Measurements from ENCODE around the gene ANLN.
"Not testable (repeated sequence)": the region's sequence is repeated elsewhere in the genome, so short reads cannot be mapped to it uniquely, and the experiment has no call there.

The ANLN gene

DNA sequence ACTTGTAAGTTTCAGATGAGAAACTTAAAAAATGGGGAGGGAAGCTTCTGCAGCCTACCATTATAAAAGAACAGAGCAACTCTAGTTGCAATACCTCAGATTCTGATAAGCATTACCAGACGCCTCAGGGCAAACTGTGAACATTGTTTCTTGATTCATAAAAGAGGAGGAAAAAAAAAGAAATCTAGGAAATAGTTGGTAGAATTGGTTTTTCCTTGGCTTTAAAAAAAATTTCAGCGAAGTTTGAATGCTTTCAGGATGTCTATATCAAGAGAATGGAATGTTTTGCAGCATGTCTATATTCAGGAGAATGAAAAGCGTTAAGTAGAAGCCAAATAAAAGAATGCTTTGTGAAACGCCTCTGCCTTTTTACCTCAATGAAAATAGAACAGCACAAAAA, 17.5 kb upstream of the ANLN start:
- no peak for DNase-seq
- in situ Hi-C loops (cut with HindIII; ENCODE audit: low pct_ligation_motif_present, low pct_unique_long_range_greater_than_20kb, low sequenced_read_pairs), result no loop called here

DNA sequence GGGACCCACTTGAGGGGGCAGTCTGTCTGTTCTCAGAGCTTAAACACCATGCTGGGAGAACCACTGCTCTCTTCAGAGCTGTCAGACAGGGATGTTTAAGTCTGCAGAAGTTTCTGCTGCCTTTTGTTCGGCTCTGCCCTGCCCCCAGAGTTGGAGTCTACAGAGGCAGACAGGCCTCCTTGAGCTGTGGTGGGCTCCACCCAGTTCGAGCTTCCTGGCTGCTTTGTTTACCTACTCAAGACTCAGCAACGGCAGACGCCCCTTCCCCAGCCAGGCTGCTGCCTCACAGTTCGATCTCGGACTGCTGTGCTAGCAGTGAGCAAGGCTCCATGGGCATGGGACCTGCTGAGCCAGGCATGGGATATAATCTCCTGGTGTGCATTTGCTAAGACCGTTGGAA, 11.1 kb upstream of the ANLN start:
- DNase-seq; in situ Hi-C loops (cut with HindIII; ENCODE audit: low pct_ligation_motif_present, low pct_unique_long_range_greater_than_20kb, low sequenced_read_pairs): not testable (repeated sequence)

DNA sequence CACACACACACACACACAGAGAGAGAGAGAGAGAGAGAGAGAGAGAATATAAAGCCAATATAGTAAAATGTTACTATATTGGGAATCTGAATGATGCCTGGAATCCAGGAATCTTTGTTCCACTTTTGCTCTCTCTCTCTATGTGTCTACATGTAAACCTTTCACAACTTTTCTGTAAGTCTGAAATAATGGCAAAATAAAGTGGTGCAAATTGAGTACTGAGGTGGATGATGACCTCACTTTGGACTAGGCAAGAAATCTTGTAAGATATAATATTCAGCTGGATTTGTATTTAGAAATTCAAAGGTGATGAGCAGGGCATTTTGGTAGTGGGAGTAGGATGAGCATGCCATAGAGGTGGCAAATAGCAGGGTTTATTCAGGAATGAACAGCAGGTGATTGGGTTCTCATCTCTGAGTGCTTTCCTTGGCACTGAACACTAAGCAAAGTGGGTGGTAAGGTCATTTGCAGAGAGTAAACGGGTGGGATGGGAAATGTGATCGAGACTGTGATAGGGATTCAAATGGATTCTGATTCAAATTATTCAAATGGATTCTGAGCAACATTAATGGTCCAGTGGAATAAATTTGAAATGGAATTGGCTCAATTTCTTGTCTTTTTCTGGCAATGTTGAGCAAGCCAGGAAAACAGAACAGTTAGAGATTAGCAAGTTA, 9.7 kb upstream of the ANLN start:
- in situ Hi-C loops (cut with HindIII; ENCODE audit: low pct_ligation_motif_present, low pct_unique_long_range_greater_than_20kb, low sequenced_read_pairs), result no loop called here

DNA sequence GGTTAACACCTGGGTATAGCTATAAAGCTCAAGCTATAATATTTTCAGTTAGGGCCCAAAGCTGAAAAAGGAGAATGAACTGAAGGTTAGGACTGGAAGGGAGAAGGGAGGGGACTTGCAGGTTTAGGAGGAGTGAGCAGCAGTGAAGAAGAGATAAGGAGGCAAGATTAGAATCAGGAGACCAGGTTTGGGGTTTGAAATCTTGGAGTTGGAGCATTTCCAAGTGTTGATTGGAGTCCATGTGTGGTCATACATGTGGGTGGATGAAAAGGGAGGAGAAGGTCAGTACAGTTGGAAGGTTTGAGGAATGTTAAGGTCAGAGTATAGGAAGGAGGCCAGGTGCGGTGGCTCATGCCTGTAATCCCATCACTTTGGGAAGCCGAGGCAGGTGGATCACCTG, 8.6 kb upstream of the ANLN start:
- in situ Hi-C loops (cut with HindIII; ENCODE audit: low pct_ligation_motif_present, low pct_unique_long_range_greater_than_20kb, low sequenced_read_pairs), result no loop called here

More for the DNA sequence above, 9.7 kb upstream of the ANLN start:
- no peak for DNase-seq

DNA sequence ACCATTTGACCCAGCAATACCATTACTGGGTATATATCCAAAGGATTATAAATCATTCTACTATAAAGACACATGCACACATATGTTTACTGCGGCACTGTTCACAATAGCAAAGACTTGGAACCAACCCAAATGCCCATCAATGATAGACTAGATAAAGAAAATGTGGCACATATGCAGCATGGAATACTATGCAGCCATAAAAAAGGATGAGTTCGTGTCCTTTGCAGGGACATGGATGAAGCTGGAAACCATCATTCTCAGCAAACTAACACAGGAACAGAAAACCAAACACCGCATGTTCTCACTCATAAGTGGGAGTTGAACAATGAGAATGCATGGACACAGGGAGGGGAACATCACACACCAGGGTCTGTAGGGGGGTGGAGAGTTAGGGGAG, 6.4 kb upstream of the ANLN start:
- DNase-seq; in situ Hi-C loops (cut with HindIII; ENCODE audit: low pct_ligation_motif_present, low pct_unique_long_range_greater_than_20kb, low sequenced_read_pairs): not testable (repeated sequence)

More for the DNA sequence above, 8.6 kb upstream of the ANLN start:
- DNase-seq, result no peak

DNA sequence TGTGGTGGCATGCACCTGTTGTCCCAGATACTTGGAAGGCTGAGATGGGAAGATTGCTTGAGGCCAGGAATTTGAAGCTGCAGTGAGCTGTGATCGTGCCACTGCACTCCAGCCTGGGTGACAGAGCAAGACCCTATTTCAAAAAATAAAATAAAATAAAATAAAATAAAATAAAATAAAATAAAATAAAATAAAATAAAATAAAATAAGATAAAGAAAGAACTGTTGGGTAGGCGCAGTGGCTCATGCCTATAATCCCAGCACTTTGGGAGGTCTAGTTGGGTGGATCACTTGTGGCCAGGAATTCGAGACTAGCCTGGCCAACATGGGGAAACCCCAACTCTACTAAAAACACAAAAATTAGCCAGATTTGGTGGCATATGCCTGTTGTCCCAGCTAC, 4.0 kb upstream of the ANLN start:
- in situ Hi-C loops (cut with HindIII; ENCODE audit: low pct_ligation_motif_present, low pct_unique_long_range_greater_than_20kb, low sequenced_read_pairs), result not testable (repeated sequence)

DNA sequence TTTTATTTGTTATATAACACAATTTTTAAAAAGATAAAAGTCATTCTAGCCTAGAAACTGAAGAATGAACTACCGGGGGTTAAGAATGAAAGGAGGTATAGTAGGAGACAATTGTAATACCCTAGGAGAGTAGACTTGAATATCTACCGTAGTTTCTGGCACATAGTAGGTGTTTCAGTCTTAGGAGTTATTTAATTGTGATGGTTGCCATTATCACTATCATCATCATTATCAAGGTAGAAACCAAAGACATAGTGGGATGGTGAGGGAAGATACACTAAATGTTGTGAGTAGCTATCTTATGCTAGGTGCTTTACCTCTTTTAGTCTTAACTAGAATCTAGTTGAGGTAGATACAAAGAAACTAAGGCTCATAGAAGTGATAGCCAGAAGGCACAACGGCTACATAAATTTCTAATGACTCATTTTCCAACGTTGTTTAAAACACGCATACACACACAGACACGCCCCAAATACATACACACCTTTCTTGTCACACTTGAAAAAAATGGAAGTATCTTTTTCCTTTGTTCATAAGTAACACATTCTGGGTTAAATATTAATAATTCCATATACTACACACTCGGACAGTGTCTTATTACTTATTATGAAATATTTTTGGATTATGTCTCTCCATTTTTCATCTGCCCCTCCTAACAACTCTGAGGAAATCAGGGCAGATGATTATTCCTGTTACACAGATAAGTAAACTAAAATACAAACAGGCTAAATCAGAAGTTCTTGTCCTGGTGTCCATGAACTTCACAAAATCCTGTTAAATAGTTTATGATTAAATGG, 2.0 kb upstream of the ANLN start:
- peak; percentile 54 for DNase-seq
- in situ Hi-C loops (cut with HindIII; ENCODE audit: low pct_ligation_motif_present, low pct_unique_long_range_greater_than_20kb, low sequenced_read_pairs), result no loop called here

More for the DNA sequence above, 4.0 kb upstream of the ANLN start:
- DNase-seq, result not testable (repeated sequence)

DNA sequence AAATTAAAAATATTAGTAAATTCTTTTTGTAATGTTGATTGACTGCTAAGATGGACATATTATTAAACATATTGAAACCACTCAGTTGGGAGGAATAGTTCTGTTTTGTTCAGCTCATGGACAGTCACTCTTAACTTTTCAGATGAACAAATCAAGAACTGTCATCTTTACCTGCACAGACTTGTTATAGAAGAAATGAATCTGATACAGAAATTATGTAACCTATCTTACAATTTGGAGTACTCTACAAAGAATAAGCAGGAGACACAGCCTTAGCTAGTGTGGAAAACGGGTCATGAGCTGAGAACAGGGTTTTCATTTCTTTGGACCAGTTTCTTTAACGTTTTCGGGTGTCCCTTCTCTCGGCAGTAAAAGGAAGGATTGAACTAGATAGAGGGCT, 1.2 kb upstream of the ANLN start:
- no peak for DNase-seq
- in situ Hi-C loops (cut with HindIII; ENCODE audit: low pct_ligation_motif_present, low pct_unique_long_range_greater_than_20kb, low sequenced_read_pairs), result no loop called here

DNA sequence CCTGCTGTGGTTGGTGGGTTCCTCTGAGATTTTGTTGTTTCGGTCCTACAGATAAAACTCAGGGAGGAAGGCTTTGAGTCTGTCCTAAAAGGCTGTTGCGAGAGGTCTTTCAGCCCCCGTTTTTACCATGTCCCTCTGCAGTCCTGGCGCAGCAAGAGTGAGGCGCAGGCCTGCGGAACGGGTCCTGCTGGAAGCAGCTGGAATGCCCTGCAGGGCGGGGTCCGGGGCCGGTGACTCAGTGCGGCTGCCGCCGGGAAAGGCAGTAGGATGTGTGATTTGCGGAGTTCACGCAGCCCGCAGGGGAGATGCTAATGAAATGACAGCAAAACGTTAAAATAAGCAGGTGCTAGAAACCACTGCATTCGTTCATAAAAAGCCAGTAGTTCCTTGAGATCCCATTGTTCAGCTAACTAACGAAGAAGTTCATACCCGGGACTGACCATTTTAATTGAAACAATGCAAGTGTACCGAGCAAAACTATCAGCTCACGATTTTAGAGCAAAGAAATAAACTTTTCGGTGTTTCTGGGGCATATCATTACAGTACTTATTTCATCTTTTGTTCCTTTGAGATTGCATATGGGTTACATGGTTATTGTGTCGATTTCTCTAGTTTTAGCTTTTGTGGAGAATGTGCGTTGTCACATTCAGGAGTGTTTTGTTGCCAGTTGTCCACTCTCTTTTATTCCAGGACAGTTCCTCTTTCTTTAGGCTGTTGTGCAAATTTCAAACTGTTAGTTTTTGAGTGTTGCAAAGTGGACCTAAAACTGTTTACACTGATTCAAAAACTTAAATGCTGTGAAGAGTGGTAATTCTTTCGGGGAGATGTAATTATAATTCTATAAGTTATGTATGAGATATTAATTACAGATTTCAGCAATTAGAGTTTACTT, 783 bp downstream of the ANLN start:
- in situ Hi-C loops (cut with HindIII; ENCODE audit: low pct_ligation_motif_present, low pct_unique_long_range_greater_than_20kb, low sequenced_read_pairs), result no loop called here
- DNase-seq, result peak; percentile 97

DNA sequence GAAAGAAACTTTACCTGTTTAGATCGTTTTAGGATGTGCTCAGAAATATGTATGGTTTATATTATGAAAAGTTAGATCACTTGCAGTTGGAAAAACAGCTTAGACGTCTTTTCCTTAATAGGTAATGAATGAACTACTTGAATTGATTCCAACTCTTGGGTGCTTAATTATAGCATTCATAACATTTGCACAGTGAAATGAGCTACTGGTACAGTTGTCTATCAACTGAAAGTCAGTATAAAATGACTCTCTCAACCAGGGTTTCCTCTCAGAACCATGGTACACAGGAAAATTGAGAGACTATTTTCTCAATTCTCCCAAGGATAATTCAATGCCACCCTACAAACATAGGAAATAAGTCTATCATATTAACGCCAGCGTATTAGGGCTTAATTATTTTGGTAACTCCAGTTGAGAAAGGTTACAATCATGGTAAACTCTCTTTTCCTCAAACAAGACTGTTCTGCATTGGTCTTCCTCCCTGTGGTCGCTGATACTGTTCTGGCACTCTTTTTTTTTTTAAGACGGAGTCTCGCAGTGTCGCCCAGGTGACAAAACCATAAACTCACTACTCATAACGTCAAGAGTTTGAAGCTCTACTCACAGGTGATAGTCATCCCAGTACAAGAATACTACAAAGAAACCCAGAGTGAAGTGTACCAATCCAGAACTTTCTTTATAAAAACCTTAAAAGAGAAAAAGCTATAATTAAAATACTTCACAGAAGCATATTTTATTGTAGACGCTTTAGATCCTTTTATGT, 2.0 kb downstream of the ANLN start:
- DNase-seq, result peak; percentile 63
- in situ Hi-C loops (cut with HindIII; ENCODE audit: low pct_ligation_motif_present, low pct_unique_long_range_greater_than_20kb, low sequenced_read_pairs), result no loop called here

DNA sequence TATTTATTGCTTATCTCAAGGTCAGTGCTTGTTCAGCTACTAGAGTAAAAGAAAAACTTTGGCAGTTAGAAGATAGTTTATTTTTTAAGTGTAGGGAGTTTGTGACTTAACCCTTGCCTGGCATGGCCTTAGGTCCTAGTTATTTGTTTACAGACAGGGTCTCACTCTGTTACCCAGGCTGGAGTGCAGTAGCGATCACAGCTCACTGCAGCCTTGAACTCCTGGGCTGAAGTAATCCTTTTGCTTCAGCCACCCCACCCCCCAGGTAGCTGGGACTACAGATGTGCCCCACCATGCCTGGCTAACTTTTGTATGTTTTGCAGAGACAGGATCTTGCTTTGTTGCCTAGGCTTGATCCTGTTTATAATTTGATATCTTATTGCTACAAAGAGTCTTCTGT, 4.2 kb downstream of the ANLN start:
- no peak for DNase-seq
- in situ Hi-C loops (cut with HindIII; ENCODE audit: low pct_ligation_motif_present, low pct_unique_long_range_greater_than_20kb, low sequenced_read_pairs), result no loop called here

DNA sequence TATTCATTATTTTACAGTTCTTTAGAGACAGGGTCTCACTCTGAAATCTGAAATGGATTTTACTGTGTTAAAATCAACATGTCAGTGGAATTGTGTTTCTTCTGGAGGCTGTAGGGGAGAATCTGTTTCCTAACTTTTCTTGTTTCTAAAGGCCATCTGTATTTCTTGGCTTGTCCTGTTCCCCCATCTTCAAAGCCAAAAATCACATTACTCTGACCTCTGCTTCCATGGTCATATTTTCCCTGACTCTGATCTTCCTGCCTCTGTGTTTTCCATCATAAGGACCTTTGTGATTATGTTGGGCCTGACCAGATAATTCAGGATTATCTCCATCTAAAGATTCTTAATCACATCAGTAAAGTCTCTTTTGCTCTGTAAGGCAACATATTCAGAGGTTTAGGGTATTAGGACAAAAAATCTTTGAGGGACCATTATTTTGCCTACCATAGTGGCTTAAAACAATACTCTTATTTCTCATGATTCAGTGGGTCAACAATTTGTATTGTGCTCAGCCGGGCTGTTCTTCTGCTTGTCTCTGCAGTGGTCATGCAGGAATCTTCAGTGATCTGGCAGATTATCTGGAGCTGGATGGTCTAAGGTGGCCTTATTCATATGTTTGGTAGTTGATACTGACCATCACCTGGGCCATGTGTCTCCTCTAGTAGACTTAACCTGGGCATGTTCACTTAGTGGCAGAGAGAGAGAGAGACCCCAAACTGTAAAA, 5.7 kb downstream of the ANLN start:
- no peak for DNase-seq
- in situ Hi-C loops (cut with HindIII; ENCODE audit: low pct_ligation_motif_present, low pct_unique_long_range_greater_than_20kb, low sequenced_read_pairs), result no loop called here

DNA sequence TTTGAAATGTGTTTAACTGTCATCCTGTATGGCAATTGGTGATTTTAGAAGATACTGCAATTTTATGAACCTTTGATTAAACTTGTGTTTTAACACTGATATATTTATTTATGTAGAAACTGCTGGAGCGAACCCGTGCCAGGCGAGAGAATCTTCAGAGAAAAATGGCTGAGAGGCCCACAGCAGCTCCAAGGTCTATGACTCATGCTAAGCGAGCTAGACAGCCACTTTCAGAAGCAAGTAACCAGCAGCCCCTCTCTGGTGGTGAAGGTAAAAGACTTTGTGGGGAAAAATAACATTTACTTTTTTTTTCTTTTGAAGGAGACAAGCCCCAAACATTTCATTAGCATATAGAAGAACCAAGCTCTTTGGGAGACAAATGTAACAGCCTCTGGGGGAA, 6.5 kb downstream of the ANLN start:
- in situ Hi-C loops (cut with HindIII; ENCODE audit: low pct_ligation_motif_present, low pct_unique_long_range_greater_than_20kb, low sequenced_read_pairs), result no loop called here

DNA sequence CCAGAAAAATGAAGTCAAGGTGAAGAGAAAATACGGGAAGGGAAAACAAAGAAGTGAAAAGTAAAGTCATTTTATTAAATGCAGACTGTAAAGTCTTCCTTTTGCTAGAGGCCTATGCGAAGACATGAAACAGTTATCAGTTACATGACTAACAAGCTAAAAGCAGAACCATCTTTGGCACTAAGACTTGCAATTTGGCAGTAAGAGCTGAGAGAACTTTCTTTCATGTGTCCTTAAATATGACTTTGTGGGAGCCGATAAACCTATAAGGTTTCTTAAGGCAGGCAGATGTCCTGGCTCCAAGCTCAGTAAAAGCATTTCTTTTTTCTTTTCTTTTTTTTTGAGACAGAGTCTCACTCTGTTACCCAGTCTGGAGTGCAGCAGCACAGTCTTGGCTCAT, 10.4 kb downstream of the ANLN start:
- no peak for DNase-seq
- in situ Hi-C loops (cut with HindIII; ENCODE audit: low pct_ligation_motif_present, low pct_unique_long_range_greater_than_20kb, low sequenced_read_pairs), result no loop called here

More for the DNA sequence above, 6.5 kb downstream of the ANLN start:
- peak; percentile 63 for DNase-seq

DNA sequence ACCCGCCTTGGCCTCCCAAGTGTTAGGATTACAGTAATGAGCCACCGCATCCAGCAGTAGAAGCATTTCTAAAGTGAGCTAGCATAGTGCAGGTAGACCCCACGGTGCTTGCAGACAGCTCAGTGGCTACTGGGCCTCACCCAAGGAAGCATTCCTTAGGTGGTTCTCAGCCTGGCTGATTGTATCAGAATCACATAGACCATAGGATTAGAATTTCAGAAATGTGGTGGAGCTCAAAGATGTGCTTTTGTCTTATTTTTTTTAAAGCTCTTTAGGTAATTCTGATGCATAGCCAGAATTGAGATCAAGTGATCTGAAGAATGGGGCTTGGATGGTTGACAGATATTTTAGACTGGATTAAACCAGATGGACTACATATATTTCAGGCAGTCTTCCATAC, 10.9 kb downstream of the ANLN start:
- in situ Hi-C loops (cut with HindIII; ENCODE audit: low pct_ligation_motif_present, low pct_unique_long_range_greater_than_20kb, low sequenced_read_pairs), result no loop called here
- no peak for DNase-seq

DNA sequence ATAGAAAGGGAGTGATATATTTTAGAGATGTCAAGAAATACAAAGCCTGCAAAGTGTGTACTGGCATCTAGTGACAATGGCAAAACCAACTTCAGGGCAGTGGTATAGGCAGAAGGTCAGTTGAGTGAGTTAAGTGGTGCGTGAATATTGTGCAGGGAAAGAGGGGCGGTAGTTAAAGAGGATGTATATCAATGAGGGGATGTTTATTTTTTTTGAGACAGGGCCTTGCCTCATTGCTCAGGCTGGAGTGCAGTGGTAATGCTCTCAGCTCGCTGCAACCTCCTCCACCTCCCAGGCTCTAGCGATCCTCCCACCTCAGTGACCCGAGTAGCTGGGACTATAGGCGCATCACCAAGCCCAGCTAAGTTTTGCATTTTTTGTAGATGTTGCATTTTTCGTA, 13.8 kb downstream of the ANLN start:
- in situ Hi-C loops (cut with HindIII; ENCODE audit: low pct_ligation_motif_present, low pct_unique_long_range_greater_than_20kb, low sequenced_read_pairs), result no loop called here
- DNase-seq, result no peak

DNA sequence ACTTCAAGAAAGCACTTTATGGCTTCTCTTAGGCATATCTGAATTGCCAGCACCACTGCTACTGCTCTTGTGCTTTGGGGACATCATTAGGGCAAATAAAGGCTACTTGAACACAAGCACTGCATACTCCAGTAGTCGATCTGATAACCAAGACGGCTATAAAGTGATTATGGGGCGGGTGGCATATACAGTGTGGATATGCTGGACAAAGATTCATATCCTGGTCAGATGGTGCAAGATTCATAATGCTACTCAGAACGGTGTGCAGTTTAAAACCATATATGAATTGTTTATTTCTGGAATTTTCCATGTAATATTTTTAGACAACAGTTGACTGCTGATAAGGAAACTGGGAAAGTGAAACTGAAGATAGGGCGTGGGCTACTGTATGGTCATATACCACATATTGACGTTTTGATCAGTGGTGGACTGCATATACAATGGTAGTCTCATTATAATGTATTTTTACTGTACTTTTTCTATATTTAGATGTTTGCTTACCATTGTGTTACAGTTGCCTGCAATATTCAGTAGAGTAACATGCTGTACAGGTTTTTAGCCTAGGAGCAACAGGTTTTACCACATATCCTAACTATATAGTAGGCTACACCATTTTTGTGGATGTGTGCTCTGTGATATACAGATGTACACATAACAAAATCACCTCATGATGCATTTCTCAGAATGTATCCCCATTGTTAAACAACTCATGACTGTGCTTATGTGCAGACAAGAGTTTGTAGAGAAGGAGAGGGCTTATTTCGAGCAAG, 15.2 kb downstream of the ANLN start:
- in situ Hi-C loops (cut with HindIII; ENCODE audit: low pct_ligation_motif_present, low pct_unique_long_range_greater_than_20kb, low sequenced_read_pairs), result no loop called here
- no peak for DNase-seq

All from ACHN (cell line).